Astrocyte (in vitro differentiated cells and primary cell): ENCODE data around the gene TRDN. TPM values are rescaled to one million over a fixed set of nuclear protein-coding genes. Genes with fewer than 3 reads are reported as not detected.

Experiments
- DNase-seq: peaks from one replicate; pipeline ENCODE4 v3.0.0-alpha.2; 2010; ENCODE audit warnings: low read depth
- FAIRE-seq: peaks from 2 replicates; lab custom pipeline; 2011; peaks lifted over from hg19 to GRCh38; lab: Jason Lieb, UNC
- H2AFZ ChIP-seq: 2 replicates; pipeline ENCODE4 v1.6.0; 2012; ENCODE audit warnings: low read depth, low read length, inconsistent platforms
- H3K27ac ChIP-seq: 2 replicates; pipeline ENCODE4 v1.5.1; 2011; ENCODE audit warnings: low read depth, low read length, inconsistent platforms
- H3K27me3 ChIP-seq: 2 replicates; pipeline ENCODE4 v1.6.0; 2011; ENCODE audit warnings: low read length, inconsistent platforms; ENCODE audit not compliant: insufficient read depth
- H3K36me3 ChIP-seq: 2 replicates; pipeline ENCODE4 v1.5.1; 2011; ENCODE audit warnings: low read length, inconsistent platforms; ENCODE audit not compliant: insufficient read depth
- H3K4me1 ChIP-seq: 2 replicates; pipeline ENCODE4 v1.5.1; 2011; ENCODE audit warnings: low read length, inconsistent platforms; ENCODE audit not compliant: insufficient read depth
- H3K4me2 ChIP-seq: 2 replicates; pipeline ENCODE4 v1.6.0; 2012; ENCODE audit warnings: low read length, inconsistent platforms
- H3K4me3 ChIP-seq: 2 replicates; pipeline ENCODE4 v1.5.1; 2011; ENCODE audit warnings: low read depth, mild to moderate bottlenecking, low read length, inconsistent platforms; ENCODE audit not compliant: insufficient read depth
- H3K79me2 ChIP-seq: 2 replicates; pipeline ENCODE4 v1.6.0; 2012; ENCODE audit warnings: mild to moderate bottlenecking, low read length, inconsistent platforms; ENCODE audit not compliant: insufficient read depth
- H3K9ac ChIP-seq: 2 replicates; pipeline ENCODE4 v1.6.0; 2012; ENCODE audit warnings: mild to moderate bottlenecking, low read length, inconsistent platforms
- H3K9me3 ChIP-seq: 2 replicates; pipeline ENCODE4 v1.5.1; 2012; ENCODE audit warnings: low read depth, mild to moderate bottlenecking, low read length, inconsistent platforms; ENCODE audit not compliant: insufficient read depth
- H4K20me1 ChIP-seq: 2 replicates; pipeline ENCODE4 v1.6.0; 2012; ENCODE audit warnings: low read length, inconsistent platforms; ENCODE audit not compliant: insufficient read depth
- H3K27ac Mint-ChIP-seq: one replicate; pipeline ENCODE4 v1.8.0; 2021; ENCODE audit warnings: mild to moderate bottlenecking, mixed read lengths; ENCODE audit not compliant: unreplicated experiment
- H3K27me3 Mint-ChIP-seq: one replicate; pipeline ENCODE4 v1.8.0; 2021; ENCODE audit warnings: low read depth, mixed read lengths; ENCODE audit not compliant: unreplicated experiment
- H3K36me3 Mint-ChIP-seq: one replicate; pipeline ENCODE4 v1.8.0; 2021; ENCODE audit warnings: low read depth, mixed read lengths; ENCODE audit not compliant: unreplicated experiment
- H3K4me1 Mint-ChIP-seq: one replicate; pipeline ENCODE4 v1.8.0; 2021; ENCODE audit warnings: low read depth, mixed read lengths; ENCODE audit not compliant: unreplicated experiment
- H3K4me3 Mint-ChIP-seq: one replicate; pipeline ENCODE4 v1.8.0; 2021; ENCODE audit warnings: mild to moderate bottlenecking, moderate library complexity, mixed read lengths; ENCODE audit not compliant: unreplicated experiment
- H3K9me3 Mint-ChIP-seq: one replicate; pipeline ENCODE4 v1.8.0; 2021; ENCODE audit warnings: mild to moderate bottlenecking, mixed read lengths; ENCODE audit not compliant: unreplicated experiment
- CTCF ChIP-seq: IDR thresholded peaks from 2 replicates; pipeline ENCODE4 v1.5.1; 2011; ENCODE audit warnings: low read depth, mild to moderate bottlenecking, inconsistent platforms, low read length, moderate library complexity; ENCODE audit not compliant: insufficient read depth
- EZH2 ChIP-seq: IDR thresholded peaks from 2 replicates; pipeline ENCODE4 v1.6.1; 2012; ENCODE audit warnings: mild to moderate bottlenecking, low read length, inconsistent platforms; ENCODE audit not compliant: insufficient read depth
- total RNA-seq: library from RNA; stranded (reverse); gene quantifications from 2 replicates; pipeline ENCODE4 v1.2.1, GENCODE V29; 2021

Gene TRDN
- total RNA-seq, 1 donor from 2014 or later, result not detected

GRCh38 chr6:123636282-123636681 lies 468 bp downstream of the TRDN start:
- Histone ChIP-seq H3K4me2 (no peak overlapping the region), H3K79me2 (no peaks in the 10 kb centered on the region), H3K9ac (no peak overlapping the region), H3K4me1 (no peaks in the 10 kb centered on the region), H3K36me3 (no peaks in the 10 kb centered on the region), H3K4me3 (no peak overlapping the region), H3K9me3 (no peaks in the 10 kb centered on the region), H3K27ac (no peak overlapping the region), H3K27me3 (no peaks in the 10 kb centered on the region), H2AFZ (no peak overlapping the region), H4K20me1 (no peaks in the 10 kb centered on the region)
- Mint-ChIP-seq H3K27me3 (no peaks in the 10 kb centered on the region), H3K4me3 (no peak overlapping the region), H3K27ac (no peak overlapping the region), H3K9me3 (no peaks in the 10 kb centered on the region), H3K4me1 (peaks cover 5% of the 10 kb centered on the region), H3K36me3 (no peaks in the 10 kb centered on the region)
- DNase-seq (no peak), FAIRE-seq (no peak)
- TF ChIP-seq EZH2, result no peak
- TF ChIP-seq CTCF, result no peak

- Mint-ChIP-seq H3K36me3 (no peaks in the 10 kb centered on the region), H3K4me1 (peaks cover 2% of the 10 kb centered on the region), H3K27ac (no peak overlapping the region), H3K9me3 (no peaks in the 10 kb centered on the region), H3K27me3 (no peaks in the 10 kb centered on the region), H3K4me3 (no peak overlapping the region)
- Histone ChIP-seq H3K4me3 (no peak overlapping the region), H3K27ac (no peak overlapping the region), H3K36me3 (no peaks in the 10 kb centered on the region), H3K27me3 (no peaks in the 10 kb centered on the region), H2AFZ (no peak overlapping the region), H4K20me1 (no peaks in the 10 kb centered on the region), H3K4me2 (no peak overlapping the region), H3K79me2 (no peaks in the 10 kb centered on the region), H3K4me1 (no peaks in the 10 kb centered on the region), H3K9me3 (no peaks in the 10 kb centered on the region), H3K9ac (no peak overlapping the region)
- TF ChIP-seq EZH2 (no peak), CTCF (no peak)
- FAIRE-seq, result no peak
- no peak for DNase-seq
Measured at GRCh38 chr6:123635567-123635966, 1.2 kb downstream of the TRDN start.

- Histone ChIP-seq H3K9me3 (no peaks in the 10 kb centered on the region), H2AFZ (no peak overlapping the region), H3K9ac (no peak overlapping the region), H3K27me3 (no peaks in the 10 kb centered on the region), H3K79me2 (no peaks in the 10 kb centered on the region), H3K4me2 (no peak overlapping the region), H3K27ac (no peak overlapping the region), H3K4me1 (no peaks in the 10 kb centered on the region), H4K20me1 (no peaks in the 10 kb centered on the region), H3K4me3 (no peak overlapping the region), H3K36me3 (no peaks in the 10 kb centered on the region)
- no peak overlapping the region for H3K4me3 Mint-ChIP-seq
- H3K36me3 Mint-ChIP-seq, result no peaks in the 10 kb centered on the region
- FAIRE-seq, result no peak
- no peaks in the 10 kb centered on the region for H3K9me3 Mint-ChIP-seq
- H3K4me1 Mint-ChIP-seq, result no peaks in the 10 kb centered on the region
- no peak for DNase-seq
- H3K27ac Mint-ChIP-seq, result no peak overlapping the region
- H3K27me3 Mint-ChIP-seq, result no peaks in the 10 kb centered on the region
- no peak for TF ChIP-seq CTCF
Measured at GRCh38 chr6:123635144-123635543, 1.6 kb downstream of the TRDN start.
